GM23248 (cell line): Measurements from ENCODE around the gene ARHGAP8. TPM values are rescaled to one million over a fixed set of nuclear protein-coding genes. Genes with fewer than 3 reads are reported as not detected.

Experiments used
- DNase-seq: peaks from one replicate; pipeline ENCODE4 v3.0.0-alpha.2; 2015
- H2AFZ ChIP-seq: fragments of 200-600 bp; sonication (generic); 2 replicates; pipeline ENCODE4 v1.6.1; 2016; ENCODE audit warnings: antibody characterized with exemption
- H3F3A ChIP-seq: fragments of 200-600 bp; sonication (generic); 2 replicates; pipeline ENCODE4 v1.6.1; 2016; ENCODE audit warnings: mild to moderate bottlenecking, antibody characterized with exemption, mixed run types; ENCODE audit not compliant: insufficient read depth
- H3K27ac ChIP-seq: fragments of 200-600 bp; sonication (generic); 2 replicates; pipeline ENCODE4 v1.5.1; 2016; ENCODE audit warnings: mild to moderate bottlenecking
- H3K27me3 ChIP-seq: fragments of 200-600 bp; sonication (generic); replicated peaks from 2 replicates; pipeline ENCODE4 v1.6.1; 2016; ENCODE audit warnings: mild to moderate bottlenecking; ENCODE audit not compliant: insufficient read depth
- H3K36me3 ChIP-seq: fragments of 200-600 bp; sonication (generic); 2 replicates; pipeline ENCODE4 v1.6.1; 2016; ENCODE audit warnings: low read depth, mild to moderate bottlenecking
- H3K4me1 ChIP-seq: fragments of 200-600 bp; sonication (generic); 2 replicates; pipeline ENCODE4 v1.6.1; 2016; ENCODE audit warnings: mild to moderate bottlenecking; ENCODE audit not compliant: insufficient read depth
- H3K4me2 ChIP-seq: fragments of 200-600 bp; sonication (generic); one replicate; pipeline ENCODE4 v1.6.1; 2016; ENCODE audit warnings: mild to moderate bottlenecking; ENCODE audit not compliant: unreplicated experiment
- H3K4me3 ChIP-seq: fragments of 200-600 bp; sonication (generic); 2 replicates; pipeline ENCODE4 v1.5.1; 2016; ENCODE audit warnings: mild to moderate bottlenecking
- H3K79me2 ChIP-seq: fragments of 200-600 bp; sonication (generic); 2 replicates; pipeline ENCODE4 v1.6.1; 2016; ENCODE audit warnings: mild to moderate bottlenecking; ENCODE audit not compliant: insufficient read depth
- H3K9ac ChIP-seq: fragments of 200-600 bp; sonication (generic); 2 replicates; pipeline ENCODE4 v1.6.1; 2016; ENCODE audit warnings: mild to moderate bottlenecking
- H3K9me2 ChIP-seq: fragments of 200-600 bp; sonication (generic); 2 replicates; pipeline ENCODE4 v1.6.1; 2016; ENCODE audit warnings: mixed run types, mild to moderate bottlenecking, moderate library complexity; ENCODE audit not compliant: insufficient read depth
- H3K9me3 ChIP-seq: fragments of 200-600 bp; sonication (generic); one replicate; pipeline ENCODE4 v1.6.1; 2017; ENCODE audit warnings: low read depth
- H4K20me1 ChIP-seq: fragments of 200-600 bp; sonication (generic); 2 replicates; pipeline ENCODE4 v1.6.0; 2016; ENCODE audit not compliant: insufficient read depth
- EZH2 ChIP-seq: fragments of 200-600 bp; sonication (generic); IDR thresholded peaks from 2 replicates; pipeline ENCODE4 v1.6.1; 2018; ENCODE audit warnings: antibody characterized with exemption, mild to moderate bottlenecking; ENCODE audit not compliant: insufficient read depth, poor library complexity, severe bottlenecking
- EZH2phosphoT487 ChIP-seq: fragments of 200-600 bp; sonication (generic); IDR thresholded peaks from 2 replicates; pipeline ENCODE4 v1.6.1; 2018; ENCODE audit warnings: antibody characterized with exemption, moderate library complexity, mild to moderate bottlenecking, low read depth; ENCODE audit not compliant: insufficient read depth
- WGBS, 2 experiments: methylation state at CpG; one replicate each; pipeline ENCODE4 v1.1.6; 2015 to 2017; ENCODE audit warnings: low lambda C conversion rate in 2 of 2, low coverage in 1 of 2; ENCODE audit errors: missing lambda C conversion rate in 2 of 2; 5-methylcytosine and 5-hydroxymethylcytosine counted together
- in situ Hi-C: fragments of 300-500 bp; cut with MboI; formaldehyde crosslinking; loops from 2 replicates; pipeline ENCODE4 v1.15.0; 2020
- polyA plus RNA-seq: library from polyadenylated mRNA; unstranded; fragments of >200 nt; fragmentation: Nextera tagmentation; extraction: Ambion mirVana; gene quantifications from 2 replicates; pipeline ENCODE4 v1.2.1, GENCODE V29; 2016
- total RNA-seq: library from RNA; depleted of rRNA; stranded (reverse); fragments of >200 nt; shearing (Covaris generic); gene quantifications from 2 replicates; pipeline ENCODE4 v1.2.3, GENCODE V29; 2014; rRNA removed

ARHGAP8 gene
- 0.13 and 0.54 TPM in 2 replicates for total RNA-seq
- not detected in 2 replicates for polyA plus RNA-seq

DNA sequence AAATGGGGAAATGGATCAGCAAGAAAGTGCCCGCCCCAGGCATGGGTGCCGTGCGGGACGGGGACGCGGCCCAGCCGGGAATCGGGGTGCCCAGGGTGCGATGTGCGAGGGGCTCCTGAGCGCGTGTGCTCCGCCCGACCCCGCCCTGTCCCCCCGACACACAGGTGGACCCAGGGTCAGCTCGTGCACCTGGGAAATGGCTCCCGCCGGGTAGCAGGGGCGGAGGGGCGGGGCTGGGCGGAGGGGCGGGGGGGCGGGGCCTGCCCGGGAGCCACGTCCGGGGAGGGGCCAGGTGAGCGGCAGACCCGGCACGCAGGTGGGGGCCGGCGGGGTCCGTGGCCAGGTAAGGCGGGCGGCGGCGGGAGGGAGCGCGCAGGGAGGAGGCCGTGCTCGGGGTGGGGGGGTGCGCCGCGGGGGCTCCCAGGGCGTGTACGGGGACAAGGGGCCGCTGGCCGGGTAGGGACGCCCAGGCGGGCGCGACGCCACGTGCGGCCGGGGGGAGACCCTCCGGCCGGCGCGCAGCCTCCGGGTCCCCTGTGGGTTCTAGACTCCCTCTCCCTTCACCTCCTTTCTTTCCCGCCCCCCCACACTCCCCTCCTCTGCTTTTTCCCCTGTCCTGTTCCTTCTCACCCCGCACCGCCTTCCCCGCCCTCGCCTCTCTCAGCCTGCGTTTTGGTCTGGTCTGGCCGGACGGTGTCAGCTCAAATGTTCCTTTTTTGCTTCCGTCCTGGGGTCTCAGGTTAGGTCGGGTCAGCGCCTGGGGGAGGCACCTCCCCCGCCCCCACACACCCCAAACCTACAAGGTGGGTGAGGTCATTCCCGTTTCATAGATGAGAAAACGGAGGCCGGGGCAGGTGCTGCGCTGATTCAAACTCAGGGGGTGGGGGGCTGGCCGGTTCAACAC is at the start of gene ARHGAP8:
Gene ARHGAP8 (plus strand): TSS at position 291 of the 904 bp plus-strand sequence. CDS start 33,953 bp downstream, outside the sequence.
- no peak within 1 kb of the TSS for H3K4me3 ChIP-seq
- H3K79me2 ChIP-seq: no peaks in the 10 kb centered on the region

GRCh38 chr22:44703255-44703870 is 49.0 kb upstream of the ARHGAP8 start:
- H3K4me2 ChIP-seq: peak overlapping the region; percentile 75
- in situ Hi-C loops: no loop called here
- DNase-seq: no peak
- H3K27me3 ChIP-seq: no peaks in the 10 kb centered on the region
- H3K27ac ChIP-seq: no peak overlapping the region
- peaks cover 16% of the 10 kb centered on the region; the same call in 1 of the 2 replicates for H3K79me2 ChIP-seq
- H3K36me3 ChIP-seq: no peaks in the 10 kb centered on the region
- H3K4me3 ChIP-seq: peak overlapping the region; percentile 82
- H3K9ac ChIP-seq: peak overlapping the region; percentile 84
- TF ChIP-seq EZH2phosphoT487 (no peak), EZH2 (no peak)
- H4K20me1 ChIP-seq: no peaks in the 10 kb centered on the region
- H3K9me3 ChIP-seq: no peaks in the 10 kb centered on the region
- peaks cover 15% of the 10 kb centered on the region for H3F3A ChIP-seq
- H2AFZ ChIP-seq: no peak overlapping the region
- H3K4me1 ChIP-seq: peaks cover 32% of the 10 kb centered on the region
- WGBS, 2 experiments: 84 to 87% methylated on average over 23 of the region's 23 CpGs
- no peaks in the 10 kb centered on the region for H3K9me2 ChIP-seq

More for the DNA sequence above, at the start of gene ARHGAP8:
- Histone ChIP-seq H3K9ac (no peak within 1 kb of the TSS), H3K4me1 (no peaks in the 10 kb centered on the region), H3K27me3 (peaks cover 40% of the 10 kb centered on the region), H3K9me2 (no peaks in the 10 kb centered on the region), H3K4me2 (no peak within 1 kb of the TSS), H3K27ac (no peak within 1 kb of the TSS), H3K36me3 (no peaks in the 10 kb centered on the region), H3K9me3 (no peaks in the 10 kb centered on the region), H2AFZ (no peak within 1 kb of the TSS), H3F3A (no peaks in the 10 kb centered on the region), H4K20me1 (no peaks in the 10 kb centered on the region)
- 0 out of 2 replicates have a peak, but pooled peaks have one; percentile 43 for TF ChIP-seq EZH2phosphoT487
- TF ChIP-seq EZH2: peak; percentile 65
- 14 to 19% methylated on average over 36 to 69 of the region's 78 CpGs for WGBS, 2 experiments
- no peak for DNase-seq
- in situ Hi-C loops: no loop called here

DNA sequence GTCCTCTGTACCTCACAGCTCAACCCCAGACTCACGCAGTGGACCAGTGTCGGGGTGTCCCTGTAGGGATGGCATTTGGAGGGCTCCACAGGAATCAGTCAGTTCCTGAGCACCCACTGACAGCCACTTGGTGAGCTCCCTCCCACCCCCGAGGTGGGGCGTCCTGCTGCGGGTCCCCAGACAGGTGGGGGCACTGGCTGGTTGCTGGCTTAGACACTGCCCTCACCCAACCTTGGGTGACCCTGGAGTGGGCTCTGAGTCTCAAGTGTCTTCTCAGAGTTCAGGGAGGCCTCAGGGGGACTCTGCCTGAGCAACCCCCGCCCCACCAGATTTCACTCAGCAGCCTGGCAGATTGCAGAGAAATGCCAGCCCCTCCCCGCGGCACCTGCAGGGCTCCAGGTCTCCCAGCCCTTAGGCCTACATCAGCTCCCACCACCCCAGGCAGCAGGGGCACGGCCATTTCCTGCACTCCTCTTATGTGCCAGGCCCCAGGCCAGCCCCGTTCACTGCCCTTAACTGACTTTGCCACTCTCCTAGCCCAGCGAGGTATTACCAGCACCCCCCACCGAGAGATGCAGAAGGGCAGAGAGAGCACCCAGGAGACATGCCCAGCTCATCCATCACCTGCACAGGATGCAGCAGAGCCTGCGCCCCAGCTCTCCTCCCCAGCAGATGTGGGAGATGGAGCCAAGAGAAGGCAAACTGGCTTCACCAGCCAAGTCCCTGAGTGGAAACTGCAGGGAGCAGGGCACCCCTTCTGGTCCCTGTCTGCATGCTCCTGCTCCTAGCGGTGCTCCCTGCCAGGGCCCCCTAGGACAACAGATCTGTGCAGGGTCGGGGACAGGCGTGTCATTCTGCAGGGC is 48.0 kb upstream of the ARHGAP8 start:
- in situ Hi-C loops: no loop called here
- 94 to 96% methylated on average over 14 to 15 of the region's 16 CpGs for WGBS, 2 experiments
- Histone ChIP-seq H3K4me1 (peaks cover 24% of the 10 kb centered on the region), H3K9me2 (no peaks in the 10 kb centered on the region), H3K36me3 (no peaks in the 10 kb centered on the region), H3K79me2 (peaks cover 16% of the 10 kb centered on the region; the same call in 1 of the 2 replicates), H2AFZ (no peak overlapping the region), H3K27me3 (no peaks in the 10 kb centered on the region), H3K4me3 (no peak overlapping the region), H3K4me2 (no peak overlapping the region), H3K27ac (no peak overlapping the region), H4K20me1 (no peaks in the 10 kb centered on the region), H3K9me3 (no peaks in the 10 kb centered on the region), H3K9ac (no peak overlapping the region), H3F3A (peaks cover 11% of the 10 kb centered on the region)
- DNase-seq: no peak
- TF ChIP-seq EZH2 (no peak), EZH2phosphoT487 (no peak)

DNA sequence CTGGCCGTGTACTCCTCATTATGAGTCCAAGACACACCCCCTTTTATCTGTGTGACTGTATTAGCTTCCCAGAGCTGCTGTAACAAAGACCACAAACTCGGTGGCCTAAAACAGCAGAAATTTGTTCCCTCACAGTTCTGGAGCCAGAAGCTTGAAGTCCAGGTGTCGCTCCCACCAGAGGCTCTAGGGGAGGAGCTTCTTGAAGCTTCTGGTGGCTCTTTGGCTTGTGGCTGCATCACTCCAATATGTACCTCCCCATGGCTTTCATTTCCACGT is 47.4 kb upstream of the ARHGAP8 start:
- DNase-seq: no peak
- Histone ChIP-seq H3K4me1 (peaks cover 18% of the 10 kb centered on the region), H3K4me3 (no peak overlapping the region), H3K4me2 (no peak overlapping the region), H3K9ac (no peak overlapping the region), H3F3A (peaks cover 5% of the 10 kb centered on the region), H3K9me3 (no peaks in the 10 kb centered on the region), H4K20me1 (no peaks in the 10 kb centered on the region), H3K79me2 (peaks cover 16% of the 10 kb centered on the region; the same call in 1 of the 2 replicates), H3K9me2 (no peaks in the 10 kb centered on the region), H3K27me3 (no peaks in the 10 kb centered on the region), H3K27ac (no peak overlapping the region), H2AFZ (no peak overlapping the region), H3K36me3 (no peaks in the 10 kb centered on the region)
- WGBS, 2 experiments: 78 to 93% methylated on average over 4 of the region's 4 CpGs
- in situ Hi-C loops: no loop called here
- no peak for TF ChIP-seq EZH2
- TF ChIP-seq EZH2phosphoT487: no peak
